HG03108 (cell line): ENCODE measurements around the gene ALK.

Experiments
- ATAC-seq: cut with Tn5 transposase; IDR thresholded peaks from one replicate; pipeline ENCODE4 v1.9.1; 2021; ENCODE audit warnings: moderate library complexity; ENCODE audit not compliant: unreplicated experiment

Gene ALK

DNA sequence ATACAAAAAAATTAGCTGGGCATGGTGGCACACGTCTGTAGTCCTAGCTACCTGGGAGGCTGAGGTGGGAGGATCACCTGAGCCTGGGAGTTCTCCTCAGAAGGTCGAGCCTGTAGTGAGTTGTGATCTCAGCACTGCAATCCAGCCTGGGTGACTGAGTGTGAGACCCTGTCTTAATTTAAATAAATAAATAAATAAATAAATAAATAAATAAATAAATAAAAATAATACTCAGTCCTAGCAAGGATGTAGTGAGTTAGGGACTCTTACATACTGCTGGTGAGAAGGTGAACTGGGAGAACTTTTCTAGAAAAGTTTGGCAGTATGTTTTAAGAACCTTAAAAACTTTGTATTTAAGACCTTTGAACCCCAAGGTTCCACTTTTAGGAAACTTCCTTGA lies 576.1 kb downstream of the ALK start:
- ATAC-seq = no peak

DNA sequence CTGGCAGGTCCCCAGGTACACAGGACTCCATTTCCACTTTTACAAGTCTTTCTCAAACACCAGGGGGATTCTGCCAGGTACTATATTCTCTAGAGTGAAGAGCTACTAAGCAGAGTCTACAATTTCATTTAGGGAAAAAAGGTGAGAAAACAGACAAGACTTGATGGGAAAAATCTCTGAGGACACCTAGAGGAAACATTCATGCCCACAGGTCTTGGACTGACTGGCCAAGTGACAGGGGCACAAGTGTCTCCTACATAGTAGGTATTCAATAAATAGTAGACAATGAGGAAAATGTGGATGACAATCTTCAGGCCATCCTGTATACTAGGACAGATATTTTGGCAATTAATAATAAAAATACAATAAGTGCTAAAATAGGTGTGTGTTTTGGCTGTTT lies 577.6 kb downstream of the ALK start:
- ATAC-seq = no peak

DNA sequence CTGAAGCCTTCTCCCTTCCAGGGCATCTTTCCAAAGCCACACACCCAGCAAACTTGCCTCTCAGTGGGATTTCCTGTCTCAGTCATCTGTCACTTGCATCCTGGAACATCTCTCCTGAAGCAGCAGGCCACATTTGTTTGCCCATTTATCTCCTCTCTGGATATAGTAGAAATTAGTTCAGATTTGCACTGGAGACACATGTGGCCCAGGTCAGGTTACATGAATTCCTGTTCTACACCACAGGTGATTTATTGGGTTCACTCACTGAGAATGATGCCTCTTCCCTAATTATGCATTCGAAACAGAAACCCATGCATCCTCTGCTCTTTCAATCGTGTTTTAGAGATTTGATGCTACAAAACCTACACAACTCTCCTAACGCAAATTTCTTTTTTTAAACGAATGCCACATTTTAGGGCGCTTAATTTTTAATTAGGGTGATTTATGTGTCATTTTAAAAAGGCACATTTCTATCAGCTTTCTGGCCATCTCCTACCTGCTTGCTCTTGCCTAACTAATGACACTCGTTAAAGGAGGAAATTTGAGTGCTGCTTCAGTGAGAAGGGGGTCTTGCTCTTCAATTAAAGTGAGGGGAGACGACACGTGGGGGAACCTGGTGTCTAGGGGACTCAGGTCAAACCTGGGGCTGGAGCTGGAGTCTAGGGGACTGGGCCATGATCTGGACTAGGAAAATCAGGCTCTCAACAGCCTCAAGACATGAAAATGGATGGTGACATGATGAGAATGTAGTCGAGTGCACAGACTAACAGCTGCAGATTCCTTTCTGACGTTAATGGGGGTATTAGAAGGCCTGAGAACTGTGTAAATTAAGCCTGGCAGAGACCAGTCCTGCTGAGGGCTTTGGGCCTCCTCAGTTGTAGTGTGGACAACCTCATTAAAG lies 584.8 kb downstream of the ALK start:
- ATAC-seq = no peak

DNA sequence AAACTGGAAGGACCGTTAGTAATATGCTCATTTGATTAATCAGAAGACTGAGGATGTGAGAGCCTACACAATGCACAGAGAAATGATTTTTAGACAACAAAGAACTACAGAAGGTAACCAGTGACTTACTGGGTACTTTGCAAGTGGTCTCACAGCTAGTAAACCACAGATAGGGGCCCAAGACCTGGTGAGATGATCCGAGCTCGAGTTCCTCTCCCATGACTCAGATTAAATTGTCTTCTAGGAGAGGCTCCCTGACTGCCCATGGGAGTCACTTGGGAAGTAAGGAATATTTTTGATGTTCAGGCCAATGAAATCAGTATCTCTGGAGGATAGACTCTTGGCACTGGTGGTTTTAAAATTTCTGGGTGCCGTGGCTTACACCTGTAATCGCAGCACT lies 586.0 kb downstream of the ALK start:
- no peak for ATAC-seq

DNA sequence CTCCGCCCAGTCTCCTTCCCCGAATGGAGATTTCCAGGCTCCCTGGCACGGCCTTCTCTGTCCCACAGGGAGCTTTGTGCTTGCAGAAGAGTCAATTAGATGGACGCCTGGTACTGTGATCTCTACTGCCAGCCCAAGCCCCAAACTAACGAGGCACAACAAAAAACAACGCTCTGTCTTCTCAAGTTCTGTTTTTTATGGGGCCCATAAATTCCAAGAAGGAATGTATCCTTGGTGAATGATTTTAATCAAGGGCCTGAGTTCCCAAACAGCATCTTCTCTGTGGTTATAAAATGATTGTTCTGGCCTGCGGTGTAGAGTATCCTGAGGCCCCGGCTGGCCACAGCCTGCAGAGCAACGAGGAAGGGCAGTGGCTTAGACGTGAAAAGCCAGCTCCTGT lies 586.7 kb downstream of the ALK start:
- ATAC-seq = no peak

DNA sequence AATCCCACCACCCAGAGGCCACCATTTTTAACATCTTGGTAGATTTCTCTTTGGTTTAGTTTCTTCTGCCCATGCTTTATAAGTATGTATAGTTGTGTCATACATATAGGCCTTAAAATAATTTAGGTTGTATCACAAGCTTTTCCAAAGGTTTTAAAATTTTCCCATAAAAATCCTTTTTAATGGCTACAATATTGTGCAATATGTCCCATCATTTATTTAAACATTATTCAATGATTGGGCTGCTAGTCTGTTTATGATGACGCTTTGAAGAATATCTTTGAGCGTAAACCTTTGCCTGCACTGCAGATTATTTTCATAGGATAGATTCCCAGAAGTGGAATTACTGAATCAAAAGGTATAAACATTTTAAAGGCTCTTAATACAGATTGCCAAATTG lies 588.8 kb downstream of the ALK start:
- ATAC-seq = no peak

DNA sequence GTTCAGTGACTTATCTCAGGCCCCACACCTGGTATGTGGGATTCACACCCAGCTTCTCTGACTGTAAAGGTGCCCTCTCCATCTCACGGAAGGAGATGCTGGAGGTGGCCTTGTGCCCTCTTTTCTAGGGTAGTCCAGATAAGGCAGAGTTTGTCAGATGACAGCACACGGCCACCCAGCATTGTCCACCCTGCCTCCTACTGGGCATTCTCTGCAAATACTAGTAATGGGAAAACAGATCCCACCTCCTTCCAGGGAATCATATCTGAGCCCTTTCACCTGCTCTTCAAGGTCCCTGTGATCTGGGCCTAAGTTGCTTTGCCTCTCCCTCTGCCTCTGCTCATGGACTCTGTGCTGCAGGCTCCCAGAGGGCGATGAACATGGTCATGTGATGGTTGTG lies 591.5 kb downstream of the ALK start:
- ATAC-seq = no peak

DNA sequence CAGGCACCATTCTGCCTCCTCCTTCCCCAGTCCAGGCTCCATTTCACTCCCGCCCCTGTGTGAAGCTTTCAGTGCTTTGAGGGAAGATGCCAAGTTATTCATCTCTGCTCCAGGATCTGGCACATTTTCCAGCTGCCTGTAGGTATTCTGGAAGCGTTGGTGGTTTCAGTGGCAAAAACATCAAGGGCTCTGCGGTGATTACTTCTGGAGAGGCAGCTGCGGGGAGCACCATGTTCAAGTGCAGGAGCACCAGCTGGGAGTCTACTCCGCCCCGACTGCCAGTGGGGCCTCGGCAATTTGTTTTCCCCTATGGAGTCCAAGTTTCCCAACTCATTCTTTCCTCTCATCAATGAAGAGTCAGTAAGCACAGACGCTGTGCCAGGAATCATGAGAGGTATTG lies 594.5 kb downstream of the ALK start:
- ATAC-seq = no peak

DNA sequence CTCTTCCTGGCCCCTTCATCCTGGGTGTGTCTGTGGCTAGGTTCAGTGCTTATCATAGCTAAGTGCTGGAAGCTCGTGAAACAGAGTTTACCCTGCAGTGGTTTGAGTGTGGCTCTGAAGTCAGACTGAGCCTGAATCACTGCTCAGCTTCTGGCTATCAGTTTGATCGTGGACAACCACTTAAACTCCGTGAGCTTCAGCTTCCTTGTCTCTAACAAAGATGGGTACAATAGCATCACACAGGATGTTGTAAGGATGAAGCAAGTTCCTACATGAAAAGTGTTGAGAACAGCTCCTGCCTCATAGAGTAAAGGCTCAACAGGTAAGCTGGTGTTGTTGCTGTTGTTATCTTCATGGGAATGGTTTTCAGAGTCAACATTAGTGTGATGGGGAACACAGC lies 595.8 kb downstream of the ALK start:
- ATAC-seq = no peak

DNA sequence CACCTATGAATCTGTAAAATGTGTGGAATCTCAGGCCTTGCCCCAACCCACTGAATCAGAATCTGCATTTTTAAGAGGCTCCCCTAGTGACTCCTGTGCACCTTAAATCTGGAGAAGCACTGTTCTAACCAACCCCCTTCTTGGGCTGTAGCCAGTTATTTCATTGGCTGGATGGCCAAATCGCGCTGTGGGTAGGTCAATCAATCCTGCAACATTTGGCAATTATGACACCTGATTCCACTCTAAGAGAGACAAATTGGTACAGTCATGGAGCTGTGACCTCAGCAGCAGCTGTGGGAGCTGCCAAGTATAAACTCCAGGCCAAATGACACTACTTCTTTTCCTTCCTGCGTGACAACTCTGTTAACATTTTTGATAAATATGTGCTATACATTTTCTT lies 597.4 kb downstream of the ALK start:
- ATAC-seq = no peak

DNA sequence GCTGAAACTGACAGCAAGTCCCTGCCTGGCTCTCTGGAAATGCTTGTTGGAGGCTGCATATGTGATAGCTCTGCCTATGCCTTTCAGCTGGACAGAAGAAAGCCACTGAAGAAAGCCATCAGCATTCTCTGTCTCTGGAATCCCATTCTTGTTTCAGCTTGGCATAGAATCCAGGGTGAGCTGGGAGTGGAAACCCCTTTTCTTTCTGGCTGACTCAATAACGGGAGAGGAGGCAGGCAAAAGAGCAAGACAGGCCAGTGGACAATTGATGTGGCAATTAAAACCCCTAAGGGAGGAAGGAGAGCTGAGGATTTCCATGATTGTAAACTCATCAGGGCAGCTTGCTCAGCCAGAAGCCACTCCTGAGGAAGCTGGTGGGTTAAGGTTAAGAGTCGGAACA lies 598.1 kb downstream of the ALK start:
- no peak for ATAC-seq

DNA sequence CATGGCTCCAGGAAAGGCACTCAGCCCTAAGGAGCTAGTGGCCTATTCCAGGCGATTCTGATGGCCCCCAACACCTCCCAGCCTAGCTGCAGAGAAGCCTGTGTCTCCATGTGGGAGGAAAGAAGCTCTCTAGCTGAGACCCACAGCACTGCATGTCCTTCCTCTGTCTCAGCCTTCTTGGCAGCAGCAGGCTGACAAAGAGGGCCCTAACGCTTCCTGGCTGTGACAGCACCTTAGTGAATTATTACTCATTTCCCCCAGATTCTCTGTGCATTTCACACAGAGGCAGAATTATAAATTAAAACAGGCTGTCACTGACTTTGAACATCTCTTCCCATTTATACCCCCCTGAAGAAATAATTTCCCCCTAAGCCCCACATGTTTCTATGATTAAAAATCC lies 599.4 kb downstream of the ALK start:
- ATAC-seq = no peak

DNA sequence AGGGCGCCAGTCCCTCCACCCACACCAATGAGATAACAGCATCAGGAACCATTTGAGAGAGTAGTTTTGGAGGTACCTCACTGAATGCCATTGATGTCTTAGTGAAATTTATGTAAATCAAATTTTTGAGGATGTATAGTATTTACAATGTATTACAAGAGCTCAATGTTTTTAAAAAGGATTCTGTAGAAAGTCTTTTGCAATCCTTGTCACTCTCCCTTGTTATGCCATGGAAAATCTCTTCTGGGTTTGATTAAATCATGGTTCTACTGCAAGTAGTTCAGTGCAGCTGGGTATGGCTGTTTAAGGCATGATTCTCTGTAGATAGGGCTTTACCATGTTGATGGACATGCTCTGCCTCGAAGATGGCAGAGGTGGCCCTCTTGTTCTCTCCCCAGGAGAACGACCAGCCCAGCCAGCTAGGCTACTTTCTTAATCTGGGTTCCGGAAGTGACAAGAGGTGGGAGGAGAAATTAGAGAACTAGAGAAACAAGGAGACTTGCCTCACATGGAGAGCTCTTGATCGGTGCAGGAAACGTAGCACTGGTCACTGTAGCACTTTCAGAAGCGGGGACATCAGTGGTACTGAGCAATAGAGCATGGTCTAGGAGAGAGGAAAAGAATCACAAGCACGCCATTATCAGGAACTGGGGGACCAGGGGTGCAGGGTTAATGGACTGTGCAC lies 603.4 kb downstream of the ALK start:
- no peak for ATAC-seq

DNA sequence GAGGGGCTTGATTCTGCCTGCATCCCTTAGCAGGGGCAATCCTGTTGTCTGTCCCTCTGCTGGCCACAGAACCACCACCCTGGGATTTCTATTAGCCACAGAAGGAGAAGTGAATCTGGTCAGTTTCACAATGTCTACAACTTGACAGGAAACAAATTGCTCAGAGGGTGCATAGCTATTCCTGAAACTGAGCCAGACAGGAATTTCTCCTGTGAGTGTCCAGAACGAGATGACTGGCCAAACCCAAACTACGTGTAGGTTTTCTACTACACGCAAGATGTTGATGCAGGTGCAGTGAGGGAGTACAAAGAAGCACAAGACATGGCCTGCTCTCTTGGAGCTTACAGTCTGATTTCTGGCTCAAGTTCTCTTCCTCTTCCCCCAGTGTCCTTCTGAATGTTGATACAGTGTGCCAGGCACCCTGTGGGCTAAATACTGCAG lies 604.3 kb downstream of the ALK start:
- peak; percentile 38 for ATAC-seq

DNA sequence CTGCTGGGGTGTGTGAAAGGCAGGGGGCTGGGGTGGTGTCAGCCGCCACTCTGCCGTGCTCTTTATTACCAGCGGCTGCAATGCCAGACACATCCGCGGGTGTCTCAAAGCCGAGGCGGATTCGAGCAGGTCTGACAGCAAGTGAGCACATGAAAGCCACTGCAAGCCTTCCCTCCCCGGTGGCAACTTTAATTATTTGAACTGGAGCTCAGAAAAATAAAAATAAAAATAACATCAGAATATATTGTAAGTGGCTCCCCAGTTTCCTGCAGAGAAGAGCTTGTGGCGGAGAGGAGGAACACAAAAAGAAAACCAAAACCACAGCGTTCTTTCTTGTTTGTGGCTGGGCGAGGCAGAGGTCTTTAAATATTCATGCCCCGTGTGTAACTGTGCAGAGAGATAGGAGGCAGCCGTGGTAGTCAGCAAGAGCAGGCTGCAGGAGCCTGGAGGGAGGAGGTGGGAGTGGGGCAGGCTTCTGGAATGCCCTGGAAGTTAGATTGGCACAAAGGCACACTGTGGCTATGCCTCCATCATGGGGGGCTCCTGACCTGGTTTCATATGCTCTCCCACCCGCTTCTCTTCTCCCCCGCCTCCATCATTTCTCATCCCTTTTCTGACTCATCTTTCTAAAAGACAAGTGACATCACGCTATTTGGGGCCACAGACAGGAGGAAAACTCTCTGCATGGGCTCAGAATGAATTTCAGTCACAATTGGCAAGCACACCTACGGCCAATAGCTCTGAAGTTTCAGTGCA lies 606.4 kb downstream of the ALK start:
- peak; percentile 70 for ATAC-seq

DNA sequence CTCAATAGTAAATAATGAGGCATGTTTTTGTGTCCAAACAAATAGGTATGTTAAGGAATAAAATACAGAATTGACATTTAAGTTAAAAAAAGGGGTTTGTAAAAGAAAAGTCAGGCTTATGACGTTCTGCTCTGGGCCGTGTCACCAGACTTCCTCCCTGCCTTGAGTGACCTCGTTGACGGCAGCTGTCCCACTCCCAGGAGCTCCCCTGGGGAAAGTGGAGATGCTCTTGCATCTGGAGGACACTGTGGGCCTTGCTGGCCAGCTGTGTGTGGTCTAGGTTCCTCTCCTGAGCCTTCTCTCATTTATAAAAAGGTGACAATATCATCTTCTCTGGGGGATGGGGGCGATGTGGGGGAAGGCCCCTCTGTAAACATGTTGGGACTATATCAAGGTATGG lies 609.9 kb downstream of the ALK start:
- no peak for ATAC-seq

DNA sequence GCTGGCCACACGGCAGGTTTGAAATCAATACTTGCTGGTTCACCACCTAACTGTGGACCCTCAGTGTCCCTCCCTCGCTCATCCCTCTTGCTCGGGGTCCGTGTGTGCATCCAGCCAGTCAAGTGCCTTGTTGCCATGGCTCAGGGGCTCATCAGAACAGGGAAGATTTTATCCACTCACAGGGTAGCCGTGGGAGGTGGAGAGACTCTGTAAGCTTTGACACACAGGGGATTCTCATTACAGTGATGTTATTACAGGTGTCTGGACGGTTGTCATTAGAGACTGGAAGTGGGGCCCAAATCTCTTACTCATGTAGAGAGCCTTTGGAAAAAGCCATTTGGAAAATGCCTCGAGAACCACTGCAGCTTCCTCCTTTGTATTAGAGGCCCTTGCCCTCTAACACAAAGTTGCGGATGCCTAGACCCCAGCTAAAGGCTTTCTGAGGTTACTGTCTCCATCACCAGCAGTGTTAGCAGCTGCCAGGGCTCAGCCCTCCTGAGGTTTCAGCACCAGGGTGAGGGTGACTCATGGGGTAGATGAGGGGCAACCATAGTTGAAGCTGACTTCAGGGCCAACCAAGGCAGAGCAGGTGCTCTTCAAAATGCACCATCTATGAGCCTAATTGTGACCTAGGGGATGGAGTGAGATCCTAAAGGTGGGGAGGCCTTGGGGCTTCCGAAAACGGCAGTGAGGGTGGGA lies 610.6 kb downstream of the ALK start:
- ATAC-seq = no peak

DNA sequence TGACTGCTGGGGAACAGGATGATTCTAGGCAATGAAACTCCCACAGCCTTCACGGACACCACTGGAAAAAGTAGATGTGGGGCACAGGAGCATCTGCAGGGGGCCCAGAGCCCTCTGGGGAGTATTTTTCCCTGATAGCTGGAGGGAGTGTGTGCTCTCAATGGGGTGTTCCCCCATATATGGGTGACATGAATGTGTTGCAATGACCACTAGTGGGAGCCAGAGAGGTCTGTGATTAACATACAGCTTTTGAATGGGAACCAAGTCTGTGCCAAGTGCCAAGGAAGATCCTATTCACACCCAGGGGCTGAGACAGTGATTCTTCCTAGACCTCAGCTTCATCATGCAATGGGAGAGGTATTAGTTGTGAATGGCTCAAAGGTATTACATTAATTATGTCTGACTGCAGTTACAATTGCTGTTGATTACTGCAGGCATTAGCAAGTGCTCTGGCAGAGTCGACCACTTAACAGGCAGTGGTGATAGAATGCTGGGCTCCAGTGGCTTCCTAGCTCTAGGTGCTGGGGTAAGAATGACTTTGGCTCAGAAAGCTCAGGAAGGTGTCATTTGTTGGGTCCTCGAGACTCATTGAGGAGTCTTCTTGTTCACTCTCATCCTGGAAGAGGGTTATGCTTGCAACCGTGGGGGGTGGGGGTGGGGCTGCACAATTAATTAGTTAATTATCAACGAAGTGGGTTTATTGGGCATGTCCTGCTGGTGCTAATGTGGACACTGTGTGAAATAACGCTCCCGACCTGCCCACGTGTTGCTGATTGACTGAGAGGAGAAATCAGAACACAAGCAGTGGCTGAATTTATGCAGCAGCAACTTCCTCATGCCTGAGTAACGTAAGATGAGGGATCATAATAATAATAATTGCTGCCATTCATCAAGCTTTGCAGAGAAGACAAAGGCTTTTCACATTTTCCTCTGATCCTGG lies 612.0 kb downstream of the ALK start:
- peak; percentile 61 for ATAC-seq

DNA sequence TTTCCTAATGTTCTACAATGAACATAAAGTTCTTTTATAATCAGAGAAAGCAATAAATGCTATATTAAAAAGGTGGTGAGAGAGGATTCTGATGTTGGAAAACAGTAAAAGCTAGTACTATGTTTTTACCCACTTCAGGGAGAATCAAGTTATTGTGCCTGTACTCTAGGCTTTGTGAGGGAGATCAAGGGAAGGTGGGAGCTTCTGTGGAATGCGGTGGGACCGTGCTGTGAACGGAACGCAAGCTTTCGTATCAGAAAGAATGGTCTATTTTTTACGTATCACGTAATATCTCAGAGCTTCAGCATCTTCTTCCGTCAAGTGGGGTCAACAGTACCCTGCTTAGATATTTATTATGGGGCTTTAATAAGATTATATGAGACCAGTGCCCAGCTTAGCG lies 613.0 kb downstream of the ALK start:
- no peak for ATAC-seq

DNA sequence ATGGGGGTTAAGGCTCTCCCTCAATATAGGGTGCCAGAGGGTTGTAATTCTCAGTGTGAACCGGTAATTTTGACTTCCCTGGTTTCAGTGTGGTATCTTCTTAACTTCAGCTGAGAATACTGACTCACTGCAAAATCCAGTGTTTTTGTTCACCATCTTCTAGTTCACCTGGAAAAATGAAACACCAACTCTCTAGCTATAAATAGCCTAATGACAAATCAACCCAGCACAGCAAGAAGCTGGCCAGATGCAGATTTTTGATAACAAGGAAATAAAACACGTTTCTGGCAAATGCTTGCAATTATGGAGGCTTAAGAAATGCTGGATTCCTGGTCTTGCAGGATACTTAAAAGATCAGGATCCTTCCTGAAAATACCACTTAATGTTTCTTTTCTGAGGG lies 613.9 kb downstream of the ALK start:
- no peak for ATAC-seq
